Memory B cell (primary cell): ENCODE data around the gene SRPX.

Experiments used
- ATAC-seq: fragments of 150-1000 bp; cut with Tn5 transposase; 2 replicates; pipeline ENCODE4 v1.10.0; 2021; ENCODE audit warnings: low read depth, mild to moderate bottlenecking, moderate library complexity
- DNase-seq, 2 donors: peaks; one replicate each; pipeline ENCODE4 v3.0.0; 2022; ENCODE audit warnings: low spot score in 2 of 2
- H3K27ac Mint-ChIP-seq: one replicate; pipeline ENCODE4 v1.8.0; 2022; ENCODE audit warnings: mild to moderate bottlenecking, moderate library complexity, mixed read lengths
- H3K27me3 Mint-ChIP-seq: one replicate; pipeline ENCODE4 v1.8.0; 2022; ENCODE audit warnings: mixed read lengths
- H3K36me3 Mint-ChIP-seq: one replicate; pipeline ENCODE4 v1.8.0; 2022; ENCODE audit warnings: mild to moderate bottlenecking, mixed read lengths
- H3K4me1 Mint-ChIP-seq: one replicate; pipeline ENCODE4 v1.8.0; 2022; ENCODE audit warnings: mixed read lengths
- H3K4me3 Mint-ChIP-seq: one replicate; pipeline ENCODE4 v1.8.0; 2022; ENCODE audit warnings: mild to moderate bottlenecking, moderate library complexity, mixed read lengths
- H3K9me3 Mint-ChIP-seq: one replicate; pipeline ENCODE4 v1.8.0; 2022; ENCODE audit warnings: mixed read lengths

The SRPX gene

DNA sequence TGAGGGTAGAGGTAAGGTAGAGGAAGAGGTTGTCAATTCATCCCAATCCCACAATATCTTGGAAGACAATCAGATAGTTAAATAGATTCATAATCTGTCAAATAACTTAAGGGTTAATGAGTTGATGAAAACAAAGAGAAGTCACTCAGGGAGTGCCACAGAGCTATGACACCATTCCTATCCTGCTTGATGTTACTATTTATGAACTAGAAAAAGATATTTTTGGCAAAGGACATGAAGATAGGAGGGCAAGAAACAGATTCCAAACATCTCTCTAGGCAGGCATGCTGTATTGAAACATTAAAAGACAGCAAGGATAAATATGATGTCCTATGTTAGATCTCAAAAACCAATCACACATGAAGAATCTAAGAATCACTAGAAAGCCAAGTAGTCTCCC is 3.5 kb upstream of the SRPX start:
- Mint-ChIP-seq H3K27ac (no peak overlapping the region), H3K9me3 (no peaks in the 10 kb centered on the region), H3K4me3 (no peak overlapping the region), H3K4me1 (peaks cover 2% of the 10 kb centered on the region), H3K36me3 (no peaks in the 10 kb centered on the region), H3K27me3 (peaks cover 8% of the 10 kb centered on the region)
- ATAC-seq (no peak), DNase-seq (no peak)

DNA sequence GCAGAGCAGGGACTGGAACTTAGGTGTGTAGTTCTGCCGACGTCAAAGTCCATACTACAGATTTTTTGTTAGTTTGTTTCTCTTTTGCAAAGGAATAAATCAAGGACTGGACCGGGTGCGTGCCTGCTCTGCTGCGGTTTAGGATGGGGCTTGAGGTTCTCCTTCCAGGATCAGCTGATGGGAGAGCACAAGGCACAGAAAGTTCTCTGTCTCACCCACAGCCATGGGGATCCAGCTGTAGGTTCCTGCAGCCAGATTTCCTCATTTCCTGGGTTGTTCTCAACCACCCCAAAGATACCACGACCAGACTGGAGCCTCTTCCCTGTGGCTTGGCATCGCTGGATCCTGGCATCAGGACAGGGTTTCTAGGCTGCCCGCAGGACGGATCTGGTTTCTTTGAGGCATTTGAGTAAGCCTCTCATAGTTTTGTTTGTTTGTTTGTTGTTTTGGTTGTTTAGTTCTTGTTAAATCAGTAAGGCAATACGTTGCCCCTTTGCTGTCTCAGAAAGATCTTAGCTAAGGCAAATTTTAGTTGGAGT is 789 bp upstream of the SRPX start:
- no peaks in the 10 kb centered on the region for H3K36me3 Mint-ChIP-seq
- H3K9me3 Mint-ChIP-seq, result no peaks in the 10 kb centered on the region
- peaks cover 2% of the 10 kb centered on the region for H3K4me1 Mint-ChIP-seq
- DNase-seq, result no peak
- no peak overlapping the region for H3K4me3 Mint-ChIP-seq
- no peak overlapping the region for H3K27ac Mint-ChIP-seq
- peaks cover 13% of the 10 kb centered on the region for H3K27me3 Mint-ChIP-seq
- no peak for ATAC-seq

DNA sequence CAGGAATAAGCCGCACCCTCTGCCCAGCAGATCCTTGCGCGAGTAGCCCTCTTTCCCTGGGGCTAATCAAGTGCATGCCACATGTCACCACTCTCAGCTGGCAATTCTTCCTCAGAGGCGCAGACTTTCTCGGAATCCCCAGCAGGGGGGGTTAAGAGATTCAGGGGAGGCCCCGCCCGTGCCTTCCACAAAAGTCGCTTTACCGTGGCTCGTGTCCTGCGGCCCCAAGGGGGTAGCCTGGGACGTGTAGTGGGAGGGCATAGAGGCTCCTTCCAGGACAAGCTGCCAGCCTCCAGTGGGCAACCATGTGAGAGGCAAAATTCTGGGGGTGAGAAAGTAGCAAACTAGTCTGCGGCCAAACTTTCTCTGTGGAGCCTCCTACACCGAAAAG is 652 bp downstream of the SRPX start:
- Mint-ChIP-seq H3K27ac (no peak overlapping the region), H3K27me3 (peaks cover 13% of the 10 kb centered on the region), H3K36me3 (no peaks in the 10 kb centered on the region), H3K4me3 (peak overlapping the region; percentile 3), H3K9me3 (no peaks in the 10 kb centered on the region), H3K4me1 (peaks cover 2% of the 10 kb centered on the region)
- DNase-seq, result no peak
- peak; percentile 27 for ATAC-seq

DNA sequence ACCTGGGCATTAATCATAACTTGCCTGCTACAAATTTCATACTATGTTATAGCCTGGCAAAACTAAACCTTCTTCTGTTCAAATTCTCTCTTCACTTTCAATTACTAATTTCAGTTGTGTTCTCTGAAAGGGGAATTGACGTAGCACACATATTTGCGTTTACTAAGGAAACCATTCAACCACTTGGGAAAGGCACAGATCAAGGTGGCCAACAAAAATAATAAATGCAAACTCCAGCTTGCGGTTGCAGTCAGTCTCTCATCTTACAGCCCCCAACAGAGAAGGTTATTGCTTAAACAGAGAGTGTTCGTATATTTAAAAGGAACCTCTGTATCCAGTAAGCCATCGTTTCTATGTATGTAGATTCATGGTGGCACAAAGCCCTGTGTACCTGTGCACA is 4.0 kb downstream of the SRPX start:
- Mint-ChIP-seq H3K27ac (no peak overlapping the region), H3K9me3 (no peaks in the 10 kb centered on the region), H3K4me3 (no peak overlapping the region), H3K36me3 (no peaks in the 10 kb centered on the region), H3K27me3 (peaks cover 12% of the 10 kb centered on the region), H3K4me1 (peaks cover 2% of the 10 kb centered on the region)
- ATAC-seq (no peak), DNase-seq (no peak)

DNA sequence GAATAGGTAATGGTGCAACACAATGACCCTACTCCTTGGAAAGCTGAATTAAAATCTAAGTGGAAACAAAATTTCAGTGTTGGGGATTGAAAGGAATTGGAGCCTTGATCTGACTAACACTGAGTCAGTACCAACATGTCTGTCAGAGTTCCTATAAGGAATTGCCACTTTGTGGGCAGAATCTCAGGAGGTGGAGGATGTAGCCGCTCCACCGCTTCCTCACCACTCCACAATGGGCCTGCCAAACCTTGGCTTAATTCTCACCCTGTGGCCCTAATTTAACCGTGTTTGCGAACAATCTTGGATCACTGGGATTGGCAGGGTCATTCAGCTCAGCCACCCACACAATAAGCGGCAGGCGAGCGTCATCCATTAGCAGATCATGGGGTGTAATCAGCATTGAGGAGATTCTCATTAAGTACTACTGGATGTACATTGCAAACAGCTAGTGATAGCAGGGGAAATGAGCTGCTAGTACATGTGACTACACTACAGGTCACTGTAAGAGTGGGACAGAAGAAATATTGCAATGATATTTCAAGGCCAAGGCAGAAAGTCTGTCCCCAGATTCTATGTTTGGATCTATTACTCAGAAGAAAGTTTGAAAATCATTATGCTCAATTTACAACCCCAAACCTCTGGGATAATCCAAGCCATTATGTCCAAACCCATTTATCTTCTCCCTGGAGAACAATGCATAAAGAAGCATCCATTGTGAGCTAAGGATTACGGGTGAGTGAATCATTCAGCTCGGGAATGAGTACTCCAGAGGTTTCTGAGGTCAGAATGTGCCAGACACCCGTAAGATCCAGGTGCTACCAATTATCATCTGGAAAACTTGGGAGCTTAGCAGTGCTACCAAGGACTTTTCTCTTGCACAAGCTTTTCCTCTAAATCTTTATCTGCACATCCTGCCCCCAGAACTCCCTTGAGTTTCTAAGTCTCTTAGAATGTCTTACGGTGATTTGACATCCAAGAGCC is 5.8 kb downstream of the SRPX start:
- DNase-seq (no peak), ATAC-seq (no peak)
- Mint-ChIP-seq H3K4me3 (no peak overlapping the region), H3K36me3 (no peaks in the 10 kb centered on the region), H3K27ac (no peak overlapping the region), H3K4me1 (no peaks in the 10 kb centered on the region), H3K9me3 (no peaks in the 10 kb centered on the region), H3K27me3 (peaks cover 7% of the 10 kb centered on the region)

DNA sequence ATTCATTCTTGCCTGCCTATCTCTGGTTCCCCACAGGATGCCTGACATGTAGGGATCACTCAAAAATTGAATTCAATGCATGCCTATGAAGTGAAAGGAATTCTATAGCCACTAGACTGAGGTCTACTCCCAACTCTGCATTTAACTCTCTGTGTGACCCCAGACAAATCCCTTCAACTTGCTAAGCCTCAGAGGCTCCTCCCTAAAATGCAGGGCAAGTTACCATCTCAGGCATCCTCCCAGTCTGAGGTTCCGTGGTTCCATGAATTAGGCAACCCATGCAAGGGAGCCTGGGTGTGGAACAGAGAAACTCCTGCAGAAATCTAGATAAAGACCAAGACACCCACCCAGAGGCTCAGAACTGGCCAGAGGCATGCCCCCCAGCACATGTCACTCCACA is 6.6 kb downstream of the SRPX start:
- Mint-ChIP-seq H3K4me1 (no peaks in the 10 kb centered on the region), H3K36me3 (no peaks in the 10 kb centered on the region), H3K4me3 (no peak overlapping the region), H3K9me3 (no peaks in the 10 kb centered on the region), H3K27ac (no peak overlapping the region), H3K27me3 (peaks cover 5% of the 10 kb centered on the region)
- no peak for DNase-seq
- ATAC-seq, result no peak

DNA sequence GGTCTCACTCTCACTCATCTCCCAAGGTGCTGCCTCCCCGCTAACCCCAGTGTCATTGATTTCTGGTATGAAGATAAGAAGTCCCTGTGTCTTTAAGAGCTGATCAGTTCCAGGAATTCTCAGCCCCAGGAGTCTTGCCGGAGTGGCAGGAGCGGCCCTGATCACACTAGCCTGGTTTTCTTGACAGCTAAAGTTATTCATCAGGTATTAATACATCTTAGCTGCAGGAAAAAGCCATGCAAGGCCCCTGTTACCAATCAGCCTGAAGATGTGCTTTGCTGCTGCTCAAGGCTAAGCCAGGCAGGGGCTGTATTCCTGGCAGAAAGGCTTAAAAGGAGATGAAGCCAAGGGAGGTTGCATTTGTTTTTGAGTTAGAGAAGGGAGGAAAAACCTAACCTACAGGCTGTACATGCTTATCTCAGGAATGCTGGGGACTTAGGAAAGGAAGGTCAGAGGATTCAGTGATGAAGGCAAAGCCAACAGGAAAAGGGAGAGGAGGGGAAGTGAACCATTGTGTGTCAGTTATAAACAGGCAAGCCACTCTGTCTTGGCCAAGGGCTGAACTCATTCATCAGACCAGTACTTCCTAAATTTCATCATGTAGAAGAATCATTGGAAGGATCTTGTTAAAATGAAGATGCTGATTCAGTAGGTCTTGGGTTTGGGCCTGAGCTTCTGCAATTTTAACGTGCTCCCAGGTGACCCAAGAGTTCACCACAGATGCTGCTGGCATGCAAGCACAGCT is 8.6 kb downstream of the SRPX start:
- ATAC-seq (no peak), DNase-seq (no peak)
- Mint-ChIP-seq H3K27me3 (no peaks in the 10 kb centered on the region), H3K36me3 (no peaks in the 10 kb centered on the region), H3K4me3 (no peak overlapping the region), H3K27ac (no peak overlapping the region), H3K4me1 (no peaks in the 10 kb centered on the region), H3K9me3 (no peaks in the 10 kb centered on the region)

DNA sequence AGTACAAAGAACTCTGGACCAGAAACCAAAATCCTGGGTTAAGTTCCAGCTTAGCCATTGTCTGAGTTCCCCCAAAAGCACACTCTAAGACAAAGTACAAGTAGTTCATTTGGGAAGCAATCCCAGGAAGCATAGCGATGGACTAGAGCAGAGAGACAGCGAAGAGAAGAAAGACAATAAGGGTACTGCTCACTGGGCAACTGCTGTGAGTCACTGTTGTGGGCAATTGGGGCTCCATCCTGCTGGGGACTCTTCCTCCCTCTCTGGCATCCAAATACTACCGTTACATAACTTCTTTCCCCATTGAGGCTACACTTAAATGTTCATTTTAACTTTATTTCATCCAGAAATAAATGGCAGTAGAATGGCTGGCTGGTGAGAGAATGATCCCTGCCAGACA is 14.1 kb downstream of the SRPX start:
- Mint-ChIP-seq H3K4me3 (no peak overlapping the region), H3K27me3 (no peaks in the 10 kb centered on the region), H3K36me3 (peaks cover 1% of the 10 kb centered on the region), H3K4me1 (no peaks in the 10 kb centered on the region), H3K27ac (no peak overlapping the region), H3K9me3 (peaks cover 5% of the 10 kb centered on the region)
- ATAC-seq (no peak), DNase-seq (no peak)

DNA sequence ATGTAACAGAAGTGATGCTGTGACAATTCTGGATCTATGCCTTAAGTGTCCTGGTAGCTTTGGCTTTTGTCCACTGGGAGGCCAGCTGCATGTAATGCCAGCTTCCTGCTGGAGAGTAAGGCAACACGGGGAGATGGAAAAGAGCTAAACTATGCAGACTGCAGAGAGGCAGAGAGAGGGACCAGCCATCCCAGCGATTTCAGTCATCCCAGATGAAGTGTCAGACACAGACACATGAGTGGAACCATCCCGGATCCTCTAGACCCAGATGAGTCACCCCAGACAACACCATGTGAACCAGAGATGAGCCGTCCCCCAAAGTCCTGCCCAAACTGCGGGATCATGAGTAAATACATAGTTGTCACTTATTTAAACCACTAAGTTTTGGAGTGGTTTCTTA is 14.6 kb downstream of the SRPX start:
- H3K27ac Mint-ChIP-seq, result no peak overlapping the region
- no peaks in the 10 kb centered on the region for H3K27me3 Mint-ChIP-seq
- ATAC-seq (no peak), DNase-seq (no peak)
- H3K4me3 Mint-ChIP-seq, result no peak overlapping the region
- no peaks in the 10 kb centered on the region for H3K4me1 Mint-ChIP-seq
- peaks cover 1% of the 10 kb centered on the region for H3K36me3 Mint-ChIP-seq
- peaks cover 5% of the 10 kb centered on the region for H3K9me3 Mint-ChIP-seq

DNA sequence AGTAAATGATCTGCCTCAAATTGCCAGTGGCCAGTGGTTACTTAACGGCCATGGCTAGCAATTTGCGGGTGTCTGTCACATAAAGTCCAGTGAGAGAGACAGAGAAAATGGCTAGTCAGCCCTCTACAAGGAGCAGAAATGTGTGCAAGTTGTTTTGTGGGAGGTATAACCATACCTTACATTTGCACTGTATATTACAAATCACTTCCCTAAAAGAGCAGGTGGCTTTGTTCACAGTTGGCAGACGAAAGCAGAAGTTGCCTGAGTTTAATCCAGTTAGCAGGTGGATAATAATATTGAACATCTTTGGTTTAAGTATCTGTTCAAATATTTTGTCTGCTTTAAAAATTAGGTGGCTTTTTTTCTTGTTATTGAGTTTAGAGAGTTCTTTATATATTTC is 15.6 kb downstream of the SRPX start:
- DNase-seq (no peak), ATAC-seq (peak; percentile 93)
- Mint-ChIP-seq H3K4me1 (no peaks in the 10 kb centered on the region), H3K27ac (no peak overlapping the region), H3K9me3 (peaks cover 5% of the 10 kb centered on the region), H3K27me3 (no peaks in the 10 kb centered on the region), H3K4me3 (no peak overlapping the region), H3K36me3 (peaks cover 1% of the 10 kb centered on the region)

DNA sequence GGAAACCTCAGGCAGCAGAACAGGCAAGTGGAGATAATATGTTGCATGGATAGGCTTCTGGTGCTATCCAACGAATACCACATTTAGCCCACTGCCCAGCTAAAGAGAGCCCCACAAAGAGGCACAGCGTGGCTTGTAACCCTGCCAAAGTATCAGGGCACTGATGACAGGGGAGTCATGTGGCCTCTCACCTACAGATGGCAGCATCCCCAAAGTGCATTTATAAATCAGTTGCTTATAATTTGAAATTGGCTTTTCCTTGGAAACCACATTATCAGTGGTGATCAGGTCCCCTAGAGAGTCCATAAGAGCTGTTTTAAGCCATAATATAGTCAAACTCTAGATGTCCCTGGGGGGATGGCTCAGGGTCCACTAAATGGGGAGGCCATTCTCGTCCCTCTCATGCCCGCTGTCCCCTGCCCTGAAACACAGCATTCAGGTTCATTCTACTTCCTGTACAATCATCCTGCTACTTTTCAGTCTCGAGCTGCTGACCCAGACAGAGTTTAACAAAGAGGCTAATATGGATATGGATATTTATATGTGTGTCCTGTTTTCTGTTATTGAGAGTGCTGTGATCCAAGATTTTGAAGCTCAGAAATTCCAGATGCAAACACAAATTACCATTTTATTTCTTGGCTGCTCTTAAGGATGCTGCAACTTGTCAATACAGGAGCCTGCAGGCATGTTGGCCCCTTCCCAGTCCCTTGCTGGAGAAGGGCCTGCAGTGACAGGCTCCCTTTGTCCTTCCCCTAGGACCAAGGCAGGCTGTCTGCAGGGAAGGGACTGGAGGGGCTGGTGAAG is 28.5 kb downstream of the SRPX start:
- Mint-ChIP-seq H3K27me3 (peaks cover 1% of the 10 kb centered on the region), H3K27ac (no peak overlapping the region), H3K36me3 (no peaks in the 10 kb centered on the region), H3K4me1 (no peaks in the 10 kb centered on the region), H3K9me3 (no peaks in the 10 kb centered on the region), H3K4me3 (no peak overlapping the region)
- ATAC-seq (peak; percentile 42), DNase-seq (no peak)

DNA sequence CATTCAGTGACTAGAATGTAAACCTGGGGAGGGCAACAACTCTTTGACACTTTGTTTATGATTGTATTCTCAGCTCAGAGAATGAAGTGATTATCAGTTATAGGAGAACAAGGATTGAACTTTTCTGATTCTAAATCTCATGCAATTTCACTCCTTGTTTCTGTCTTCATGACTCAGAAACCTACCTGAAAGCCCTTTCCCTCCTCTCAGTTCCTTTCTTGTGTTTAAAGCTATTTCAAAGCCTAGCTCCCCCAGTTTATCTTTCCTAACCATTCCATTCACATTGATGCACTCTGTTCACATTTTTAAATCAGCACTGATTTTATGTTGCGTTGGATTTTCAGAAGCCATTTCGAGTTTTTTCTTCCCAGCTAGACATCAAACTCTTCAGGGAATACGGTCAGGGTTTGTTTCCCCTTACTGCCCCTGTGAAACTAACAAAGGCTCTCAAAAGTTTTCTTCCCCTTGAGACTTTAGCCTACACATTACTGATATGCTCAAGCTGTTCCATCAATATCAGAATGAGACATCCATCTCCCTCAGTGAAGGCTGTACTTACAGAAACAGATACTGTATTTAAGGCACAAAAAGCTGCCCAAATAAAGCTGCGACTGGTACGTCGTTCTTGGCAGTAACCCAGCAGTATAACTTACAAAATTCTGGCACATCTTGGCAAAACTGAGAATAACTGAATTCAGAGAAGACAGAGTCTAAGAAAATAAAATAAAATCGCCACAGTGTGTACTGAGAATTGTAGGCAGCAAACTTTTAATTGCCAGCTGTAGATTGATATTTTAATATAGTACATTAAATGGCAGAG is 31.0 kb downstream of the SRPX start:
- Mint-ChIP-seq H3K4me1 (no peaks in the 10 kb centered on the region), H3K9me3 (no peaks in the 10 kb centered on the region), H3K27me3 (peaks cover 1% of the 10 kb centered on the region), H3K4me3 (no peak overlapping the region), H3K27ac (no peak overlapping the region), H3K36me3 (no peaks in the 10 kb centered on the region)
- DNase-seq, result no peak
- no peak for ATAC-seq

DNA sequence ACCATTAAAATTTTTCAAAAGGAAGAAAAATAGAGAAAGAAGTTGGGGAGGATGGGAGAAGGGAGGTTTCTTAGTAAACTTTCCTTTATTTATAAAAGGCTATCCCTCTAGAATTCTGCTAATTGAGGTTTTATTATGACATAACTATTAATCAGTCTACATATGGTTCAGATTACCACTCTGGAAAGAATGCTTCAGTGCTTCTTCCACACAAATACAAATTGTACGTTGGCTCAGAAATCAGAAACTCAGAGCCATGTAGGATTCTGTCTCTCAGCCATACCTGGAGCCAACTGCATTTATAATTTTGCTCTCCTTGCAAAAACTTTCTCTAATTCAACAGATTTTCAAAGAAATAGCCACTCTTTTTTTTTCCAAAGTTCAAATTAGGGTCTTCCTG is 37.1 kb downstream of the SRPX start:
- Mint-ChIP-seq H3K9me3 (no peaks in the 10 kb centered on the region), H3K4me1 (no peaks in the 10 kb centered on the region), H3K27me3 (peaks cover 5% of the 10 kb centered on the region), H3K27ac (no peak overlapping the region), H3K4me3 (no peak overlapping the region), H3K36me3 (no peaks in the 10 kb centered on the region)
- ATAC-seq, result no peak
- no peak for DNase-seq
